ENCODE measurements around the gene GAD1.

DNA sequence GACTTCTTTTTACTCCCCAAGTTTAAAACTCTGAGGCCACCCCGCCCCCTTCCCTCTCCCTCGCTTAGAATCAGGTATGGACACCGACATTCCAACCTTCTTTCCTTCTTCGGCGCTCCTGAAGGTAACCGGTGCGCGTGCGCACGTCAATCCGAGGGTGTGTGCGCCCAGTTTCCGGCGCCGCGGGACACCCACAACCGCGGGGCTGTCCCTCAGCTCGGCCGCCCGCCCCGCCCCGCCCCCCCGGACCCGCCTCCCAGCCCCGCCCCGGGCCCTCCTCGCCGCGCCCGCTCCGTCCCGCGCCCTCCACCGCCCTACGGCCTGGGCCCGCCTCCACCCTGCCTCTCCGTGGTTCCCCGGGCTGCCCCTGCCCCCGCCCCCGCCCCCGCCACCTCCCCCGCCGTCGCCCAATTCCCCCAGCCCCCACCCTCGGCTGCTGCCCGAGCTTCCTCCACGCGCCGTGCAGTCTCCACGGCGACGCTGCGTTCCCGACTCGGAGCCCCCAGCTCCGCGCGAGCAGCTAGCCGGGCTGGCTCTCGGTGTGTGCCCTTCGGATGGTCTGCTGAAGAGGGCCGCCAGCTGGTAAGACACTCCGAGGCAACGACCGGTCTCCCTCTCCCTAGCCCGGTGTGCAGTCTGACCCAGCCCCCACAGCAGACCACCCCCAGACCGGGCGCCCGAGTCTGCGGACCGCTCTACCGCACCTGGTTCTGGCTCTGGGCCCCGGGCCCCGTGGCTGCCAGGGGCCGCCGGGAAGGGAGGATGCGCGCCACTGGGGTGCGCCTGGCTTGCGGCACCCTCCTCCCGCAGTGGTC, 45.9 kb upstream of the GAD1 start:
- TF ChIP-seq, protein P1, sequence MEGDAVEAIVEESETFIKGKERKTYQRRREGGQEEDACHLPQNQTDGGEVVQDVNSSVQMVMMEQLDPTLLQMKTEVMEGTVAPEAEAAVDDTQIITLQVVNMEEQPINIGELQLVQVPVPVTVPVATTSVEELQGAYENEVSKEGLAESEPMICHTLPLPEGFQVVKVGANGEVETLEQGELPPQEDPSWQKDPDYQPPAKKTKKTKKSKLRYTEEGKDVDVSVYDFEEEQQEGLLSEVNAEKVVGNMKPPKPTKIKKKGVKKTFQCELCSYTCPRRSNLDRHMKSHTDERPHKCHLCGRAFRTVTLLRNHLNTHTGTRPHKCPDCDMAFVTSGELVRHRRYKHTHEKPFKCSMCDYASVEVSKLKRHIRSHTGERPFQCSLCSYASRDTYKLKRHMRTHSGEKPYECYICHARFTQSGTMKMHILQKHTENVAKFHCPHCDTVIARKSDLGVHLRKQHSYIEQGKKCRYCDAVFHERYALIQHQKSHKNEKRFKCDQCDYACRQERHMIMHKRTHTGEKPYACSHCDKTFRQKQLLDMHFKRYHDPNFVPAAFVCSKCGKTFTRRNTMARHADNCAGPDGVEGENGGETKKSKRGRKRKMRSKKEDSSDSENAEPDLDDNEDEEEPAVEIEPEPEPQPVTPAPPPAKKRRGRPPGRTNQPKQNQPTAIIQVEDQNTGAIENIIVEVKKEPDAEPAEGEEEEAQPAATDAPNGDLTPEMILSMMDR (IDR thresholded peaks at IDR 0.05), result no peak
- TF ChIP-seq EP300 (IDR thresholded peaks at IDR 0.05; ENCODE audit: low read depth) (no peak), POLR2A (IDR thresholded peaks at IDR 0.05) (no peak), POLR2AphosphoS5 (IDR thresholded peaks at IDR 0.05) (peak in 1 of 3 donors; percentile 29)

All from transverse colon (tissue), 4 donors.